ENCODE measurements around the gene PHOSPHO1. TPM values are rescaled to one million over a fixed set of nuclear protein-coding genes. Genes with fewer than 3 reads are reported as not detected.

PHOSPHO1 gene
- total and polyA plus RNA-seq, 3 experiments from 2014 or later = 0.91 TPM; not detected in 2

DNA sequence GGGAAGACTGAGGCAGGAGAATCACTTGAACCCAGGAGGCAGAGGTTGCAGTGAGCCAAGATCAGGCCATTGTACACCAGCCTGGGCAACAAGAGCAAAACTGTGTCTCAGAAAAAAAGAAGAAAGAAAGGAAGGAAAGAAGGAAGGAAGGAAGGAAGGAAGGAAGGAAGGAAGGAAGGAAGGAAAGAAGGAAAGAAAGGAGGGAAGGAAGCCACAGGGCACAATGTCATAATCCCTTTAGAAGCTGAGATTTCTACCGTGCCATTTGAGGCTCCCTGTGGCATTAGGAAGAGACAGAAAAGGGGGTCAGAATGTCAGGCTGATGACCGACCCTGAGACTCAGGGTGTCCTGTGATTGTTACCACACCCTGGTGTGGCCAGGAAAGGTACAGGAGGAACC lies 26.8 kb downstream of the PHOSPHO1 start:
- Mint-ChIP-seq H3K36me3 (peaks cover 6 to 11% (median 9%) of the 10 kb centered on the region in 3 donors), H3K4me3 (no peak overlapping the region), H3K27me3 (no peaks in the 10 kb centered on the region), H3K9me3 (no peaks in the 10 kb centered on the region), H3K27ac (peak overlapping the region in 3 of 8 donors; percentile 35 to 73 (median 41)), H3K4me1 (peaks cover 16 to 25% (median 17%) of the 10 kb centered on the region in 3 donors)
- Histone ChIP-seq H3K9me3 (ENCODE audit: low read length) (no peaks in the 10 kb centered on the region), H3K27ac (ENCODE audit: low read depth, low read length) (no peak overlapping the region), H3K27me3 (ENCODE audit: insufficient read depth, low read length, poor library complexity, severe bottlenecking) (no peaks in the 10 kb centered on the region), H3K4me3 (ENCODE audit: low read length) (no peak overlapping the region), H3K4me1 (ENCODE audit: insufficient read depth, low read length) (peaks cover 12% of the 10 kb centered on the region), H3K36me3 (ENCODE audit: insufficient read depth, low read length) (no peaks in the 10 kb centered on the region)
- DNase-seq = no peak
- ChIA-PET POLR2A (no interaction called here), CTCF (interaction anchor here (1.8 kb wide), 1 partner anchor 11 kb away, joined by 5 read pairs; no protein-coding TSS in a partner anchor)

DNA sequence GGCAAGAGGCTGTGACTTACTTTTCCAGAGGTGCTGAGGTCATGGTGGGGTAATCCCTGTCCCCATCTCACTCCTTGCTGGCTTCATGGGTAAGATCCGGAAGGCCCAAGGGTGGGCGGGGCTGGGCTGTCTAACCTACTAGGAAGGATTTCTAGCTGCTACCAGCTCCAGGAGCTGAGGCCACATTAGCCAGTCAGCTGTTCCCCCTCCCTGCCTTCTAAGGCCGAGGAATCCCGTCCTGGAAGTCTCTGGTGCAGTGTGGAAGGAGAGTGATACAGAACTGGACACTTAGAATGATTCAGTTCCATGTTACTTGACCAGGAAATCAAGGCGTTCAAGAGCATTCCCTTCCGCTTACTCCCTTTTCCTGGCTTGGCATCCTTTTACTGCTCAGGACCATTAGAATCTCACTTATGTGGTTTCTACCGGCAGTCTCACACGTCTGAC lies 29.1 kb downstream of the PHOSPHO1 start:
- POLR2A ChIA-PET = interaction anchor here (0.6 kb wide), 1 partner anchor 324 kb away, joined by 3 read pairs; no protein-coding TSS in a partner anchor

DNA sequence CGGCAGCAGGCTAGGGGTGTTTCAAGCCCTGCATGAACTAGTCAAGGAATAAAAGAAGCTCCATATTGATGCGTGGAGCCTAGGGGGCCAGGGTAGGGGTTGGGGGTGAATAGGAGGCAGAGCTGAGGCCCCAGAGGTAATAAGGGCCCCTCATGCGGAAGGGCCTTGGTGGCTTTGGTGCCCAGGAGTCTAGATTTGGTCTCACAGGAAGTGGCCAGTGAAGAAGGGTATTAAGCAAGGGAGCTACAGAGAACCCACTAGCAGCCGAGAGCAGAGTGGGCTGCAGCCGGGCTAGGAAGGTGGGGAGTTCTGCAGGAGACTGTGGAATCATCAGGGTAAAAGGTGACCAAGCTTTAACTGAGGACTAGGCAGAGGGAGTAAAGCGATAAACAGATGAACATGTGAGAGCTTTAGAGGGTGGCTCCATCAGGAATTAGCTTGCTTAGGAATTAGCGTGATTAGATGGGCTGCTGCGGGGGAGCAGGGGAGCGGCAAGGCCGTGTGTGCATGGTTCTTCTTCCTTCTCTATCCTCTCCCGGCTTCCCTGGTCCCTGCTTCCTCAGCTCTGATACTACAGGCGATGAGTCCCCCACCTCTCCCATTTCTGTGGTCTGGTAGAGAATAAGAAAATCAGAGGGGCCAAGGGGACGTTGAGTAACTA lies 30.0 kb downstream of the PHOSPHO1 start:
- Histone ChIP-seq H3K9me3 (ENCODE audit: low read length) (no peaks in the 10 kb centered on the region), H3K27me3 (ENCODE audit: insufficient read depth, low read length, poor library complexity, severe bottlenecking) (no peaks in the 10 kb centered on the region), H3K27ac (ENCODE audit: low read depth, low read length) (no peak overlapping the region), H3K36me3 (ENCODE audit: insufficient read depth, low read length) (no peaks in the 10 kb centered on the region), H3K4me3 (ENCODE audit: low read length) (no peak overlapping the region), H3K4me1 (ENCODE audit: insufficient read depth, low read length) (no peaks in the 10 kb centered on the region)
- Mint-ChIP-seq H3K4me1 (peaks cover 4 to 13% (median 5%) of the 10 kb centered on the region in 3 donors), H3K36me3 (peaks cover 0 to 2% (median 0%) of the 10 kb centered on the region in 3 donors), H3K27me3 (no peaks in the 10 kb centered on the region), H3K4me3 (no peak overlapping the region), H3K27ac (peak overlapping the region in 1 of 8 donors; percentile 27), H3K9me3 (no peaks in the 10 kb centered on the region)
- CTCF ChIA-PET = interaction anchor here (0.8 to 12.6 kb wide), 6 partner anchors 8 to 90 kb away, joined by 3 to 173 read pairs (median 4); partner anchors contain the start of gene PHOSPHO1
- POLR2A ChIA-PET = interaction anchor here (0.8 kb wide), 1 partner anchor 8 kb away, joined by 3 read pairs; no protein-coding TSS in a partner anchor
- DNase-seq = no peak

More for the DNA sequence above, 29.1 kb downstream of the PHOSPHO1 start:
- Mint-ChIP-seq H3K4me3 (no peak overlapping the region), H3K4me1 (peaks cover 0 to 13% (median 7%) of the 10 kb centered on the region in 3 donors), H3K27ac (no peak overlapping the region), H3K36me3 (peaks cover 6 to 7% (median 6%) of the 10 kb centered on the region in 3 donors), H3K9me3 (no peaks in the 10 kb centered on the region), H3K27me3 (no peaks in the 10 kb centered on the region)
- Histone ChIP-seq H3K27me3 (ENCODE audit: insufficient read depth, low read length, poor library complexity, severe bottlenecking) (no peaks in the 10 kb centered on the region), H3K9me3 (ENCODE audit: low read length) (no peaks in the 10 kb centered on the region), H3K4me3 (ENCODE audit: low read length) (no peak overlapping the region), H3K4me1 (ENCODE audit: insufficient read depth, low read length) (no peaks in the 10 kb centered on the region), H3K36me3 (ENCODE audit: insufficient read depth, low read length) (no peaks in the 10 kb centered on the region), H3K27ac (ENCODE audit: low read depth, low read length) (no peak overlapping the region)
- DNase-seq = no peak
- CTCF ChIA-PET = interaction anchor here (0.9 kb wide), 1 partner anchor 9 kb away, joined by 5 read pairs; no protein-coding TSS in a partner anchor

DNA sequence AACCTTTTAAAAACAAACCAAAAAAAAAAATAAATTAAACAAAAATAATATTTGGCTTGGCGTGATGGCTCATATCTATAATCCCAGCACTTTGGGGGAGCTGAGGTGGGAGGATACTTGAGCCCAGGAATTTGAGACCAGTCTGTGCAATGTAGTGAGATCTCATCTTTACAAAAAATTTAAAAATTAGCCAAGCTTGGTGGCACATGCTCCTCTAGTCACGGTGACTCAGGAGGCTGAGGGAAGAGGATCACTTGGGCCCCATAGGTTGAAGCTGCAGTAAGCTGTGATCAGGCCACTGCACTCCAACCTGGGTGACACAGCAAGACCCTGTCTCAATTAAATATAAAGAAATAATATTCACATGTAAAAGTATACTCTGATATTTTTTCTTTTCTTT lies 32.4 kb downstream of the PHOSPHO1 start:
- no peak overlapping the region for H3K27ac ChIP-seq (ENCODE audit: low read depth, low read length)
- CTCF ChIA-PET = interaction anchor here (1.4 to 12.6 kb wide), 5 partner anchors 9 to 29 kb away, joined by 5 to 173 read pairs (median 7); partner anchors contain the start of genes ABI3, GNGT2 and PHOSPHO1

DNA sequence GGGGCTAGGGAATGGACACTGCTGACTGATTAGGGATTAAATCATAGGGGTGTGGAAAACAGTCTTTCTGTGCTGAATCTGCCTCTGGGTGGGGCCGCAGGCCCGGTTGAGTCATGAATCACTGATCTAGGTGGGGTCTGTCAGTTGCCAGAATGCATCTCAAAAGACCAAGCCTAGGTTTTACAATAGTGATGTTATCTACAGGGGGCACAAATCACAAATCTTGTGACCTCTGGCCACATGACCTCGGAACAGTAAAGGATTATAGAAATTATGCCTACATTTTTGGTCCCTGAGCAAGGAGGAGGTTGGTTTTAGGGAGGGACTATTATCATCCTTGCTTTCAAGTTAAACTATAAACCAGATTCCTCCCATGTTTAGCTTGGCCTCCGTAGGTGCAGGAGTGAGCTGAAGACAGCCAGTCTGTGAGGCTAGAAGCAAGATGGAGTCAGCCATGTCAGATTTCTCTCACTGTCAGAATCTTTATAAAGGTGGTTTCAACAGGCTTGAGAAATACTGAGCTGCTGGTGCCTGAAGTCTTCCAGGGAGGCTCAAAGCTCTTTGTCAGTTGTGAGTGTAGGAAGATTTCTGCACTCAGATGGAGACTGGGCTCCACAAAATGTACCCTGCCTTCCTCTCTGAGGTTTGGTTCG lies 33.1 kb downstream of the PHOSPHO1 start:
- Mint-ChIP-seq H3K36me3 (peaks cover 0 to 6% (median 0%) of the 10 kb centered on the region in 3 donors), H3K4me3 (peak overlapping the region in 1 of 7 donors; percentile 33), H3K27ac (peak overlapping the region in 4 of 8 donors; percentile 23 to 60 (median 30)), H3K27me3 (peaks cover 0 to 4% of the 10 kb centered on the region in 2 donors), H3K4me1 (peaks cover 9 to 26% (median 23%) of the 10 kb centered on the region in 3 donors), H3K9me3 (peaks cover 0 to 2% (median 0%) of the 10 kb centered on the region in 5 donors)
- H3K4me1 ChIP-seq (ENCODE audit: insufficient read depth, low read length) = no peaks in the 10 kb centered on the region
- no peak overlapping the region for H3K27ac ChIP-seq (ENCODE audit: low read depth, low read length)
- no peak for DNase-seq
- POLR2A ChIA-PET = interaction anchor here (0.8 to 1.2 kb wide), 3 partner anchors 12 to 33 kb away, joined by 3 to 8 read pairs (median 5); partner anchors contain the start of gene PHOSPHO1
- H3K9me3 ChIP-seq (ENCODE audit: low read length) = no peaks in the 10 kb centered on the region
- no peaks in the 10 kb centered on the region for H3K36me3 ChIP-seq (ENCODE audit: insufficient read depth, low read length)
- H3K27me3 ChIP-seq (ENCODE audit: insufficient read depth, low read length, poor library complexity, severe bottlenecking) = no peaks in the 10 kb centered on the region
- CTCF ChIA-PET = interaction anchor here (0.8 to 12.6 kb wide), 5 partner anchors 10 to 30 kb away, joined by 4 to 173 read pairs (median 7); partner anchors contain the start of genes ABI3, GNGT2 and PHOSPHO1
- no peak overlapping the region for H3K4me3 ChIP-seq (ENCODE audit: low read length)

More for the DNA sequence above, 32.4 kb downstream of the PHOSPHO1 start:
- H3K4me1 Mint-ChIP-seq = peaks cover 5 to 19% (median 16%) of the 10 kb centered on the region in 3 donors
- no peak for DNase-seq
- no peaks in the 10 kb centered on the region for H3K9me3 ChIP-seq (ENCODE audit: low read length)
- H3K4me1 ChIP-seq (ENCODE audit: insufficient read depth, low read length) = no peaks in the 10 kb centered on the region
- H3K36me3 Mint-ChIP-seq = no peaks in the 10 kb centered on the region
- no peaks in the 10 kb centered on the region for H3K27me3 ChIP-seq (ENCODE audit: insufficient read depth, low read length, poor library complexity, severe bottlenecking)
- H3K9me3 Mint-ChIP-seq = no peaks in the 10 kb centered on the region
- POLR2A ChIA-PET = interaction anchor here (0.8 to 1.2 kb wide), 3 partner anchors 11 to 32 kb away, joined by 3 to 8 read pairs (median 5); partner anchors contain the start of gene PHOSPHO1
- H3K27ac Mint-ChIP-seq = no peak overlapping the region
- no peaks in the 10 kb centered on the region for H3K36me3 ChIP-seq (ENCODE audit: insufficient read depth, low read length)
- H3K4me3 ChIP-seq (ENCODE audit: low read length) = no peak overlapping the region
- H3K27me3 Mint-ChIP-seq = no peaks in the 10 kb centered on the region
- no peak overlapping the region for H3K4me3 Mint-ChIP-seq

DNA sequence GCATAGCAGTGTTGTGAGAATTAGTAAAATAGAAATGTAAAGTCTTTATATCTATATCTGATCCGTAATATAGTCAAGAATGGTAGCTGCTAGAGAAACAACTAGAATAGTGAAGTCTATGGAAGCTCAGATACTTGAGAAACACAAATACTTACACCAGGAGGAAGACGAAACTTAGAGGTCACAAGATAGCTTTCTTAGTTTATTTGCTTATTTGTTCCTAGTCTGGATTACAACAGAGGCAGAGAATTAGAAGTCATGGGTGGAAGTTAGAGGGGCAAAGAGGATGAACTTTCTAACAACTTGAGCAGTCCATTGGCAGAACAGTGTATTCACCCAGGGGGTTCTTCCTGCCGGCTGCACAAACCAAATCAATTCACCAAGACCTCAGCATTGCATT lies 34.1 kb downstream of the PHOSPHO1 start:
- Histone ChIP-seq H3K4me1 (ENCODE audit: insufficient read depth, low read length) (no peaks in the 10 kb centered on the region), H3K27ac (ENCODE audit: low read depth, low read length) (no peak overlapping the region), H3K4me3 (ENCODE audit: low read length) (no peak overlapping the region), H3K27me3 (ENCODE audit: insufficient read depth, low read length, poor library complexity, severe bottlenecking) (no peaks in the 10 kb centered on the region), H3K9me3 (ENCODE audit: low read length) (no peaks in the 10 kb centered on the region), H3K36me3 (ENCODE audit: insufficient read depth, low read length) (no peaks in the 10 kb centered on the region)
- H3K9me3 Mint-ChIP-seq = peaks cover 0 to 4% (median 0%) of the 10 kb centered on the region in 5 donors
- H3K36me3 Mint-ChIP-seq = peaks cover 0 to 15% (median 0%) of the 10 kb centered on the region in 3 donors
- H3K4me3 Mint-ChIP-seq = no peak overlapping the region
- DNase-seq = no peak
- ChIA-PET CTCF (interaction anchor here (8.4 to 12.6 kb wide), 2 partner anchors 17 to 31 kb away, joined by 133 to 173 read pairs; partner anchors contain the start of genes ABI3, GNGT2 and PHOSPHO1), POLR2A (no interaction called here)
- H3K4me1 Mint-ChIP-seq = peaks cover 14 to 35% (median 28%) of the 10 kb centered on the region in 3 donors
- H3K27ac Mint-ChIP-seq = peak overlapping the region in 1 of 8 donors; percentile 4
- peaks cover 0 to 12% of the 10 kb centered on the region in 2 donors for H3K27me3 Mint-ChIP-seq

DNA sequence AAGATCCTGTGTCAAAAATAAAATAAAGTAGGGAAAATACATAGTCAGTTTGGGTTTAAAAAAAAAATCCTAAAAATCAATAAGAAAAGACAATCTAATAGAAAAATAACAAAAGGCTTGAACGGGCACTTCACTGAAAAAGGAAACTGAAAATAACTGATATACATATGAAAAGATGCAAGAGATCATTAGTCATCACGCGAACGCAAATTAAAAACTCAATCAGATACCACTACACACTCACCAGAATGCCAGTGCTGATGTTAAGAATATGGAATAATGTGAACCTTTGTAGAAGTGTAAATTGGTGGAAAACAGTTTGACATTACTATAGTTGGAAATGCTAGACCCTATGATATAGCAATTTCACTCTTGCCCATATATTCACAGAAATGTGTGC lies 34.8 kb downstream of the PHOSPHO1 start:
- Mint-ChIP-seq H3K9me3 (peaks cover 0 to 4% (median 0%) of the 10 kb centered on the region in 5 donors), H3K4me3 (peak overlapping the region in 2 of 7 donors; percentile 0 to 72), H3K27ac (peak overlapping the region in 6 of 8 donors; percentile 18 to 74 (median 64)), H3K27me3 (peaks cover 0 to 12% of the 10 kb centered on the region in 2 donors), H3K4me1 (peaks cover 17 to 40% (median 34%) of the 10 kb centered on the region in 3 donors), H3K36me3 (peaks cover 0 to 15% (median 0%) of the 10 kb centered on the region in 3 donors)
- POLR2A ChIA-PET = no interaction called here
- CTCF ChIA-PET = interaction anchor here (8.4 to 12.6 kb wide), 2 partner anchors 17 to 32 kb away, joined by 133 to 173 read pairs; partner anchors contain the start of genes ABI3, GNGT2 and PHOSPHO1
- Histone ChIP-seq H3K36me3 (ENCODE audit: insufficient read depth, low read length) (no peaks in the 10 kb centered on the region), H3K27me3 (ENCODE audit: insufficient read depth, low read length, poor library complexity, severe bottlenecking) (no peaks in the 10 kb centered on the region), H3K4me1 (ENCODE audit: insufficient read depth, low read length) (peaks cover 2% of the 10 kb centered on the region), H3K27ac (ENCODE audit: low read depth, low read length) (no peak overlapping the region), H3K4me3 (ENCODE audit: low read length) (no peak overlapping the region), H3K9me3 (ENCODE audit: low read length) (no peaks in the 10 kb centered on the region)
- DNase-seq = no peak
